ENCODE measurements around the gene PIN1. TPM values are rescaled to one million over a fixed set of nuclear protein-coding genes. Genes with fewer than 3 reads are reported as not detected.

Gene PIN1
- total and polyA plus RNA-seq, 2 of the 13 experiments (the other 11 are each of a cell fraction or from before 2014, with no cell fraction given), result 31.9 to 72.0 TPM

GRCh38 chr19:9827289-9828238, 7.6 kb upstream of the PIN1 start, which contains the start of gene UBL5 (continued):
- TF ChIP-seq, protein P1, sequence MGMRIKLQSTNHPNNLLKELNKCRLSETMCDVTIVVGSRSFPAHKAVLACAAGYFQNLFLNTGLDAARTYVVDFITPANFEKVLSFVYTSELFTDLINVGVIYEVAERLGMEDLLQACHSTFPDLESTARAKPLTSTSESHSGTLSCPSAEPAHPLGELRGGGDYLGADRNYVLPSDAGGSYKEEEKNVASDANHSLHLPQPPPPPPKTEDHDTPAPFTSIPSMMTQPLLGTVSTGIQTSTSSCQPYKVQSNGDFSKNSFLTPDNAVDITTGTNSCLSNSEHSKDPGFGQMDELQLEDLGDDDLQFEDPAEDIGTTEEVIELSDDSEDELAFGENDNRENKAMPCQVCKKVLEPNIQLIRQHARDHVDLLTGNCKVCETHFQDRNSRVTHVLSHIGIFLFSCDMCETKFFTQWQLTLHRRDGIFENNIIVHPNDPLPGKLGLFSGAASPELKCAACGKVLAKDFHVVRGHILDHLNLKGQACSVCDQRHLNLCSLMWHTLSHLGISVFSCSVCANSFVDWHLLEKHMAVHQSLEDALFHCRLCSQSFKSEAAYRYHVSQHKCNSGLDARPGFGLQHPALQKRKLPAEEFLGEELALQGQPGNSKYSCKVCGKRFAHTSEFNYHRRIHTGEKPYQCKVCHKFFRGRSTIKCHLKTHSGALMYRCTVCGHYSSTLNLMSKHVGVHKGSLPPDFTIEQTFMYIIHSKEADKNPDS (CRISPR knock-in tag; IDR thresholded peaks at IDR 0.05), result 0 out of 2 replicates have a peak, but pooled peaks have one; percentile 55
- TF ChIP-seq HNF4G (IDR thresholded peaks at IDR 0.05; ENCODE audit: borderline replicate concordance, low read depth, low read length) (no peak), HNF4G (CRISPR knock-in tag; IDR thresholded peaks at IDR 0.05; ENCODE audit: borderline replicate concordance, low read depth) (no peak), MYC (CRISPR knock-in tag; IDR thresholded peaks at IDR 0.05; ENCODE audit: borderline replicate concordance) (peak; percentile 81), ZNF329 (CRISPR knock-in tag; IDR thresholded peaks at IDR 0.05; ENCODE audit: low read depth) (no peak), ZNF550 (CRISPR knock-in tag; IDR thresholded peaks at IDR 0.05; ENCODE audit: borderline replicate concordance) (no peak), ZNF441 (CRISPR knock-in tag; IDR thresholded peaks at IDR 0.05; ENCODE audit: borderline replicate concordance) (no peak; the same call in 1 of the 2 replicates), HOXD1 (CRISPR knock-in tag; IDR thresholded peaks at IDR 0.05) (no peak), ZFY (CRISPR knock-in tag; IDR thresholded peaks at IDR 0.05) (peak; percentile 82), TMF1 (CRISPR knock-in tag; IDR thresholded peaks at IDR 0.05; ENCODE audit: low read depth) (no peak; the same call in 1 of the 2 replicates), EHMT2 (IDR thresholded peaks at IDR 0.05; ENCODE audit: borderline replicate concordance, low read depth, low read length) (no peak; the same call in 1 of the 2 replicates), ZNF343 (CRISPR knock-in tag; IDR thresholded peaks at IDR 0.05) (0 out of 2 replicates have a peak, but pooled peaks have one; percentile 25), ZNF720 (CRISPR knock-in tag; IDR thresholded peaks at IDR 0.05) (no peak), FOXA1 (IDR thresholded peaks at IDR 0.05) (no peak), FOXA1 (CRISPR knock-in tag; IDR thresholded peaks at IDR 0.05) (peak; percentile 66; the same call in 1 of the 2 replicates), NFE2 (CRISPR knock-in tag; IDR thresholded peaks at IDR 0.05) (no peak), CSRNP2 (CRISPR knock-in tag; conservative IDR thresholded peaks at IDR 0.05; ENCODE audit: low read depth) (no peak), MTF1 (CRISPR knock-in tag; IDR thresholded peaks at IDR 0.05) (no peak), PAX8 (CRISPR knock-in tag; IDR thresholded peaks at IDR 0.05; ENCODE audit: borderline replicate concordance) (no peak), HNF1B (CRISPR knock-in tag; IDR thresholded peaks at IDR 0.05) (peak; percentile 84), FOSL2 (CRISPR knock-in tag; IDR thresholded peaks at IDR 0.05) (peak; percentile 38; the same call in 1 of the 2 replicates), NR1H2 (CRISPR knock-in tag; IDR thresholded peaks at IDR 0.05; ENCODE audit: borderline replicate concordance, low read depth) (no peak; the same call in 1 of the 2 replicates), ZNF816 (CRISPR knock-in tag; IDR thresholded peaks at IDR 0.05; ENCODE audit: borderline replicate concordance) (0 out of 2 replicates have a peak, but pooled peaks have one; percentile 65)
- TF ChIP-seq, protein P2, sequence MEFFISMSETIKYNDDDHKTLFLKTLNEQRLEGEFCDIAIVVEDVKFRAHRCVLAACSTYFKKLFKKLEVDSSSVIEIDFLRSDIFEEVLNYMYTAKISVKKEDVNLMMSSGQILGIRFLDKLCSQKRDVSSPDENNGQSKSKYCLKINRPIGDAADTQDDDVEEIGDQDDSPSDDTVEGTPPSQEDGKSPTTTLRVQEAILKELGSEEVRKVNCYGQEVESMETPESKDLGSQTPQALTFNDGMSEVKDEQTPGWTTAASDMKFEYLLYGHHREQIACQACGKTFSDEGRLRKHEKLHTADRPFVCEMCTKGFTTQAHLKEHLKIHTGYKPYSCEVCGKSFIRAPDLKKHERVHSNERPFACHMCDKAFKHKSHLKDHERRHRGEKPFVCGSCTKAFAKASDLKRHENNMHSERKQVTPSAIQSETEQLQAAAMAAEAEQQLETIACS (CRISPR knock-in tag; IDR thresholded peaks at IDR 0.05), result no peak
